Thyroid gland (tissue), 4 donors: ENCODE measurements around the gene GOLGA1. TPM values are rescaled to one million over a fixed set of nuclear protein-coding genes. Genes with fewer than 3 reads are reported as not detected.

ENCODE experiments used
- DNase-seq, 2 donors: peaks; one replicate each; pipeline ENCODE4 v3.0.0-alpha.2; 2019
- H3K27ac ChIP-seq, 3 donors: fragments of 200-600 bp; sonication (generic); 1 replicate in 2 of 3; 2 replicates in 1 of 3; pipeline ENCODE4 v1.5.1; 2016 to 2019; ENCODE audit warnings: mild to moderate bottlenecking in 1 of 3, moderate library complexity in 1 of 3
- H3K27me3 ChIP-seq: fragments of 200-600 bp; sonication (generic); one replicate; pipeline ENCODE4 v1.5.1; 2019
- H3K36me3 ChIP-seq, 2 donors: fragments of 200-600 bp; sonication (generic); one replicate each; pipeline ENCODE4 v1.5.1; 2016 to 2019
- H3K4me1 ChIP-seq, 2 donors: fragments of 200-600 bp; sonication (generic); one replicate each; pipeline ENCODE4 v1.5.1; 2017 to 2019
- H3K4me3 ChIP-seq, 3 donors: fragments of 200-600 bp; sonication (generic); replicated peaks in 1 of 3; 1 replicate in 2 of 3; 2 replicates in 1 of 3; pipeline ENCODE4 v1.5.1; 2016; ENCODE audit warnings: mild to moderate bottlenecking in 1 of 3
- H3K9me3 ChIP-seq: fragments of 200-600 bp; sonication (generic); one replicate; pipeline ENCODE4 v1.5.1; 2017
- CTCF ChIP-seq, 6 experiments: fragments of 200-600 bp in 3 of 6; fragments of 450-650 bp in 3 of 6; sonication (generic) in 3 of 6; IDR thresholded peaks; one replicate each; pipeline ENCODE4 v1.5.1; 2016 to 2019; ENCODE audit warnings: antibody characterized with exemption in 6 of 6, mild to moderate bottlenecking in 2 of 6, inconsistent platforms in 1 of 6, moderate library complexity in 1 of 6
- POLR2A ChIP-seq, 2 donors: fragments of 450-650 bp; IDR thresholded peaks; one replicate each; pipeline ENCODE4 v1.6.1; 2017; ENCODE audit warnings: antibody characterized with exemption in 2 of 2, mild to moderate bottlenecking in 2 of 2, moderate library complexity in 1 of 2
- WGBS, 2 donors: methylation state at CpG; one replicate each; pipeline ENCODE4 v1.1.5; 2017; 5-methylcytosine and 5-hydroxymethylcytosine counted together
- intact Hi-C: fragments of 100-400 bp; cut with DNase I; formaldehyde crosslinking; loops from one replicate; pipeline ENCODE4 v1.15.1; 2023
- total RNA-seq, 4 donors: library from RNA; depleted of rRNA; stranded (reverse); fragments of >200 nt; gene quantifications; one replicate each; pipeline ENCODE4 v1.2.3, GENCODE V29; 2016

Gene GOLGA1
- total RNA-seq, 4 donors from 2014 or later, result 15.3 to 27.7 (median 18.6) TPM

DNA sequence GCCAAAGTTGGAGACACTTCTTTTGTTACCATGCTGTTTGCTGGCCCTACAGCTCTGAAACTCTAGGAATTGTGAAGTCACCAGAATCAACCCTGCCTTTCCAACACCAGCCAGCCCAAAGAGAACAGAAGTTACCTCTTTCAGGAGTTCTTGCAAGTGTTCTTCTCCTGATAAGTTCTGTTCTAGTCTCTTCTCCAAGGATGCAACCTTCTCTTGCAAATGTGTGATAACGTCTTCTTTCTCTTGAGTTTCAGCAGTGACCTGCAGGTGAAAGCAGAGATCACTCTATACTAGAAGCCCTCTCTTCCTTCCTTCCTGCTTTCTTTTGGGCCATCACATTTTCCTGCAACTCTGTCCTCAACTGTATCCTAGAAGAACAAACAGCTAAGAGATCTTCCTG, 29.1 kb downstream of the GOLGA1 start:
- TF ChIP-seq CTCF (IDR thresholded peaks at IDR 0.05), result no peak
- TF ChIP-seq POLR2A (IDR thresholded peaks at IDR 0.05), result no peak
- 87 to 88% methylated on average over 1 of the region's 1 CpG for WGBS, 2 donors
- H3K27me3 ChIP-seq, result no peaks in the 10 kb centered on the region
- H3K9me3 ChIP-seq, result no peaks in the 10 kb centered on the region
- no peak overlapping the region for H3K4me3 ChIP-seq
- intact Hi-C loops, result no loop called here
- no peak for DNase-seq
- H3K4me1 ChIP-seq, result no peaks in the 10 kb centered on the region
- H3K27ac ChIP-seq, result no peak overlapping the region
- peaks cover 11 to 30% of the 10 kb centered on the region in 2 donors for H3K36me3 ChIP-seq

DNA sequence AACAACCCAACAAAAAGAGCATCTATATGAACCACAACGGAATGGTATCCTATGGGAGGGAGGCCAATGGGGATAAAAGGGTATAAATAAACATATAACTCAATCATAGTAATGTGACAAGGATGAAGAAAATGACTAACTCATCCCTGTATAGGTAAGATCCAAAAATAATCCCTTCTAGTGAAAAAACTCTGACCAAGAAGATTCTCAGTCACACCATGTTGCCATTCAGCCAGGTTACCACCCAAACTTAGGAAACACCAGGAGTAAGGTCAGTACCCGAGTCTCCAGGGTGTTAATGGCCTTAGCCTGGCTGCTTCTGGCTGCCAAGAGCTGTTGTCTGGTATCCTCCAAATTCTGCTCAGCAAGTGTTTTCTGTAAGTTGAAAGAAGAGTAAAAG, 32.8 kb downstream of the GOLGA1 start:
- Histone ChIP-seq H3K27ac (no peak overlapping the region), H3K4me3 (no peak overlapping the region), H3K4me1 (no peaks in the 10 kb centered on the region), H3K27me3 (no peaks in the 10 kb centered on the region), H3K9me3 (no peaks in the 10 kb centered on the region), H3K36me3 (peaks cover 11 to 41% of the 10 kb centered on the region in 2 donors)
- intact Hi-C loops, result no loop called here
- 86 to 89% methylated on average over 2 of the region's 2 CpGs for WGBS, 2 donors
- TF ChIP-seq CTCF (IDR thresholded peaks at IDR 0.05), result no peak
- no peak for TF ChIP-seq POLR2A (IDR thresholded peaks at IDR 0.05)
- DNase-seq, result no peak

GRCh38 chr9:124906966-124907365, 33.9 kb downstream of the GOLGA1 start:
- intact Hi-C loops, result no loop called here
- Histone ChIP-seq H3K4me3 (no peak overlapping the region), H3K27ac (no peak overlapping the region), H3K4me1 (no peaks in the 10 kb centered on the region), H3K9me3 (no peaks in the 10 kb centered on the region), H3K36me3 (peaks cover 8 to 38% of the 10 kb centered on the region in 2 donors), H3K27me3 (no peaks in the 10 kb centered on the region)
- 88 to 89% methylated on average over 1 of the region's 1 CpG for WGBS, 2 donors
- no peak for TF ChIP-seq CTCF (IDR thresholded peaks at IDR 0.05)
- no peak for TF ChIP-seq POLR2A (IDR thresholded peaks at IDR 0.05)
- no peak for DNase-seq

- peaks cover 25 to 28% of the 10 kb centered on the region in 2 donors for H3K36me3 ChIP-seq
- DNase-seq, result no peak
- intact Hi-C loops, result no loop called here
- 96 to 98% methylated on average over 9 of the region's 9 CpGs for WGBS, 2 donors
- H3K4me3 ChIP-seq, result no peak overlapping the region
- no peaks in the 10 kb centered on the region for H3K27me3 ChIP-seq
- H3K27ac ChIP-seq, result no peak overlapping the region
- H3K9me3 ChIP-seq, result no peaks in the 10 kb centered on the region
- TF ChIP-seq CTCF (IDR thresholded peaks at IDR 0.05) (no peak), POLR2A (IDR thresholded peaks at IDR 0.05) (no peak)
- no peaks in the 10 kb centered on the region for H3K4me1 ChIP-seq
Measured at GRCh38 chr9:124899845-124900244, 41.0 kb downstream of the GOLGA1 start.

GRCh38 chr9:124897570-124898460, 43.1 kb downstream of the GOLGA1 start:
- H3K4me1 ChIP-seq, result no peaks in the 10 kb centered on the region
- no peak overlapping the region for H3K4me3 ChIP-seq
- 91 to 98% methylated on average over 6 of the region's 6 CpGs for WGBS, 2 donors
- DNase-seq, result no peak
- H3K27me3 ChIP-seq, result no peaks in the 10 kb centered on the region
- no peaks in the 10 kb centered on the region for H3K9me3 ChIP-seq
- TF ChIP-seq CTCF (IDR thresholded peaks at IDR 0.05), result no peak
- no peak for TF ChIP-seq POLR2A (IDR thresholded peaks at IDR 0.05)
- H3K27ac ChIP-seq, result no peak overlapping the region
- intact Hi-C loops, result no loop called here
- H3K36me3 ChIP-seq, result peaks cover 28 to 32% of the 10 kb centered on the region in 2 donors
